ENCODE data around the gene ADSS1.

Gene ADSS1

DNA sequence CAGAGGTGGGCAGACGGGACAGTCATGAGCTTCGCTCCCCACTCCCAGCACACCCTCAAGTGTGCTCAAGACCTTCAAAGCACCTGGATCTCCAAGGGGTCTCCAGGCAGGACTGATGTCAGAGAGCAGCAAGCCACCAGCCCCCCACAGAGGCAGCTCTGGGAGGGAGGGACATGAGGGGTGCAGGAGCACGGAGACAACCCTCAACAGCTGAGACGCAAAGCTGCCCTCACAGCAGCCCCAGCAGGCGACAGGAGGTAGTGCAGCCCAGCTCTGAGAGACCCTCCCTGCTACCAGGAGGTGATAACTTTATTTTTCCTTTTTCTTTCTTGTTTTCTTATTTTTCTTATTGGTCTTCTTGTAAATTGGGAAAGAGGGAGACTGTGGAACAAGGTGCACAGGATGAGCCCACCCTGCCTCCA is 46.8 kb downstream of the ADSS1 start:
- no peak for DNase-seq

DNA sequence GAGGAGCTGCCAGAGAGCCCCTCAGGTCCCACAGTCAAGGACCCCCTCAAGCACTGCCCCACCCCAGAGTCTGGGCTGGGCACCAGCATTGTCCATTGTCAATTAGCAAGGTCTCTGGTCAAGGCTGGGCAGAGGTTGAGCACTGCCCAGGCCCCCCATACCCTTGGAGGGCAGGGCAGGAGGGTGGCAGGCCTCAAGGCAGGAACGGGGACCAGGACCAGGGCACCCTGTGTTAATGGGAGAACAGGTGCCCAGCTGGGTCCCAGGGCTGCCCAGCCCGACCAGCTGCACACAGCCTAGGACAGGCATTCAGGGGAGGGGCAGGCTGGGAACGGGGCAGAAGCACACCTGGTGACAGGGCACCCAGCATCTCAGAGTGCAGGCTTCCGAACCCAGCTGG is 47.3 kb downstream of the ADSS1 start:
- DNase-seq, result no peak

DNA sequence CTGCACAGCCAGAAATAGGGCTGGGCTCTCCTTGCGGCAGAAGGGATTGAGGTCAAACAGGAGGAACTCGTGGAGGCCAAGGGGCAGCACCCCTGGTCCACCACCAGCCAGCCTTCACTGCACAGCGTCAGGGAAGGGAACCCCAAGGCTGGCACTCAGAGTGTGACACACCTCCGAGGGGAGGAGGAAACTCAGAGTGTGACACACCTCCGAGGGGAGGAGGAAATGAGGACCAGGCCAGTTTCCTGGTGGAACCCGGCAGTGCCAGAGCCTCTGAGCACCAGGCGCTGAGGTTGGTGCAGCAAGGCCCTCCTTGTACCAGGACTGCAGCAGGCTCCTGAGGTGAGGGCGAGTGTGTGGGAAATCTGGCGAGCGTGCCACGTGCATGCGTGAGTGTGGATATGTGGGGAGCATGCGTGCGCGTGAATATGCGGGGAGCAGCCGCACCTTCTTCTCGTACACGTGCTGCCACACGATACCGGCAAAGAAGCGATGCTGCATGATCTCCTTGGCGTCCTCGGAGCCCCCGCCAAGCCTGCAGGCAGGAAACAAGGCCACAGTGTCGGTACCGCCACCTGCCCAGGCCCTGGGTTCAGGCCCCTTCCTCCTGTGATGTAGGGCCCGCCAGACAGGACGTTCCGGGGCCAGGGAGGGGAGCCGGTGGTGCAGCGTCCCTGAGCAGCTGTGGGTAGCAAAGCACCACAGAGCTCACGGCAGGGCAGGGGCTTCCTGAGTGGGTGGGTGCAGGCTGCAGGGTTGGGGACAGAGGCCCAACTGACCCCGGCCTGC is 48.1 kb downstream of the ADSS1 start:
- no peak for DNase-seq

DNA sequence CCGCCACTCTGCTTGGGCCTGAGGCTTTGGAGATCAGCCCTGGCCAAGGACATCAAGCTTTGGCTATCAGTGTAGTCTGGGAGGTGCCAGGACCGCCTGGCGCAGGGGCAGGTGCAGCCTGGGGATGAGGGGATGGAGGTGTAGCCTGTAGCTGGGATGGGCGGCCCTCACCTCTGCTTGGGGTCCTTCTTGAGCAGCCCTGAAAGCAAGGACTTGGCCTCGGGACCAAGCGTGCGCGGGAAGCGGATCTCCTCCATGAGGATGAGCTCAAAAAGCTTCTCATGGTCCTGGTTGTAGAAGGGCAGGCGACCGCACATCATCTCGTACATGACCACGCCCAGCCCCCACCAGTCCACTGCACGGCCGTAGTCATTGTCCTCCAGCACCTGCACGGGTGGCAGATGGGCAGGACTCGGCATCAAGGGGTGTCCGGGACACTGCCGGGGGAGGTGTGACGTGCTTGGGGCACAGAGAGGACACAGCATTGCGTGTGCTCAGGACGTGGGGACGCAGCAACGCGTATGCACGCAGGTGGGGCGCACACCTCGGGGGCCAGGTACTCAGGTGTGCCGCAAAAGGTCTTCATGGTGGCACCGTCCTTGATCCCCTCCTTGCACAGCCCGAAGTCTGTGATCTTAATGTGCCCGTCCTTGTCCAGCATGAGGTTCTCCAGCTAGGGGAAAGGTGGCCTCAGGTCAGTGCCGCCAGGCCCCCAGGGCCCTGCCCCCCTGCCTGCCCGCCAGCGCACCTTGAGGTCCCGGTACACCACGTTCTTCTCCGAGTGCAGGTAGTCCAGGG is 48.9 kb downstream of the ADSS1 start:
- DNase-seq, result no peak

DNA sequence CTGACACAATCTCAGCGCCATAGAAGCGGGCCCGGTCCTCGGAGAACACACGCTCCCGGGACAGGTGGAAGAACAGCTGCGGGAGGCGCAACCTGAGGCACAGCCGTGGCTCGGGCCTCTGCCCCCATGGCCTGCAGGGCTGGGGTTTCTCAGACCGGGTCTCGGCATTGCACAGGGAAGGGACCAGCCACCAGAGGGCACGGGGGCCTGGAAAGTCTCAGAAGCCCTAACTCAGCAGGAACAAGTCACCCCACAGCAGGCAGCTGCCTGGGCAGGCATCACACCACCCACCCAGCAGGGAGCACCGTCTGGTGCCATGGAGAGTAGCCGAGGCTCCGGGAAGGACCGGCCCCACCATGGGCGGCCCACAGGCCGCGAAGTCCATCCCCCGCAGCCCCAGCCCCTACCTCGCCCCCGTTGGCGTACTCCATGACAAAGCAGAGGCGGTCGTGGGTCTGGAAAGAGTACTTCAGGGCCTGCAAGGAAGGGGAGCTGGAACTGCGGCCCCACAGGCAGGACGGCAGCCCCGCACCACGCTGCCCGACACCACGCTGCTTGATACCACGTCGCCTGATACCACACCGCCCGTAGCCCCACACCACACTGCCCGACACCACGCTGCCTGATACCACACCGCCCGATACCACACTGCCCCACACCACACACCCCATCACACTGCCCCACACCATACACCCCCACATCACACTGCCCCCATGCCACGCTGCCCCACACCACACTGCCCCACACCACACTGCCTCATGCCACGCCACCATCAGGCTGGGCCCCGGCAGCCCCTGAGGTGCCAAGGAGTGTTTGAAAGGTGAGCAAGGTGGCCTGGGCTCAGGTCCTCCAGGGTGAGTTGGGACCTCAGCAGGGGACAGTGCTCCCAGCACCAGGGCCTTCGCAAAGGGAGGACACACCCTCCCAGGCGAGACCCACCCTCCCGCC is 49.8 kb downstream of the ADSS1 start:
- no peak for DNase-seq

DNA sequence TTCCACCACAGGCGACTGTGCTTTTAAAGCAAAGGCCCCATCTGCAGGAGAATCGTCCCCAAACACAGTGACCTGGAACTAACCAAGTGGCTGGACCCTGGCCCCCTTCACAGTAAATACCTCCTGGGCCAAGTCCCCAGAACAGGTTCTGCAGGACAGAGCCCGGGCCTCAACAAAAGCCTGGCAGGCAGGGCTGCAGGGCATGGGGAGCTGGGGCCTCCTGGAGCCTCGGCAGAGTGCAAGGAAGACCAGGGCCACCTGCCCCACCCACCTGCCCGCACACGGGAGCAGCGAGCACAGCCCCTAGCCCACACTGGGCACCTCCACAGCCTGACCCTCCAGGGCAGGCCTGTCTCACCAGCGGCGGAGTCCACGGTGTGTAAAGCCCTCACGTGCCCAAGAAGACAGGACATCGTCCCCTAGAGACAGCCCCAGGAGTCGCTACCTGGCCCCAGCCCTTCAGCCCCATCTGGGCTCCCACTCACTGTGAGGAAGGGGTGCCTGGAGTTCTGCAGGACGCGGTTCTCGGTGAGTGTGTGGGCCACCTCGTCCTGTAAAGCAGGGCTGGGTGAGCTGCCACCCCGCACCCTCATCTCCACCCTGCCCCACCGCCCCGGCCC is 50.5 kb downstream of the ADSS1 start:
- no peak for DNase-seq

DNA sequence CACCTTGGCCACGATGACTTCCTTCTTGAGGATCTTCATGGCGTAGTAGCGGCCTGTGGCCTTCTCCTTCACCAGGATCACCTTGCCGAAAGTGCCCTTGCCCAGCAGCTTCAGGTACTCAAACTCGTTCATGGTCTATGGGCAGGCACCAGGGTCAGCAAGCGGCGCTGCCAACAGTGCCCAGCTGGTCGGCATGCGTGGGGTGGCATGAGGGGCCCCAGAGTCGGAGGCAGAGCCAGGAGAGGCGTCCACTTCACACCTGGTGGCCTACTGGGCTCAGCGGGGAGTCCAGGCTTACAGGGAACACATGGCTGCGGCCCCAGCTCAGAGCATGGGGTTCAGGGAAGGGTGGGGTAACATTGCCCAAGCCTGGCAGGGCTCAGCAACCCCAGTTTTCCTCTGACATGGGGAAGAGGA is 51.1 kb downstream of the ADSS1 start:
- DNase-seq, result no peak

DNA sequence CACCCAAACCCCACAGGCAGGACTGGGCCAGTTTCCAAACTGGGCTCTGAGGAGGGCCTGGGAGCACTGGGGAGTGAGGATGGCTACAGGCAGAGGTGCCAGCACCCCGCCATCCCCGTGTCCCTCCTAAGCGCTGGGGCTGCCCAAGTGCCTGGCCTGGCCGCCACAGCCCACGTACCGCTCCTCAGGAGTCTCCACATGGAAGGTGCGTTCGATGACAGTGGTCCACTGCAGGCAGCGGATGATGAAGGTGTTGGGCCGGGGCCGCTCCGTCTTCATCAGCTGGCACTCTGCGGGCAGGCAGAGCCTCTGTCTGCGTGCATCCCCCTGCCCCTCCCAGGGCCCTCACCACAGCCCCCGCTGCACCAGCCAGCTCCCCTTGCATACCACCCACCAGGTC is 52.5 kb downstream of the ADSS1 start:
- DNase-seq, result no peak

DNA sequence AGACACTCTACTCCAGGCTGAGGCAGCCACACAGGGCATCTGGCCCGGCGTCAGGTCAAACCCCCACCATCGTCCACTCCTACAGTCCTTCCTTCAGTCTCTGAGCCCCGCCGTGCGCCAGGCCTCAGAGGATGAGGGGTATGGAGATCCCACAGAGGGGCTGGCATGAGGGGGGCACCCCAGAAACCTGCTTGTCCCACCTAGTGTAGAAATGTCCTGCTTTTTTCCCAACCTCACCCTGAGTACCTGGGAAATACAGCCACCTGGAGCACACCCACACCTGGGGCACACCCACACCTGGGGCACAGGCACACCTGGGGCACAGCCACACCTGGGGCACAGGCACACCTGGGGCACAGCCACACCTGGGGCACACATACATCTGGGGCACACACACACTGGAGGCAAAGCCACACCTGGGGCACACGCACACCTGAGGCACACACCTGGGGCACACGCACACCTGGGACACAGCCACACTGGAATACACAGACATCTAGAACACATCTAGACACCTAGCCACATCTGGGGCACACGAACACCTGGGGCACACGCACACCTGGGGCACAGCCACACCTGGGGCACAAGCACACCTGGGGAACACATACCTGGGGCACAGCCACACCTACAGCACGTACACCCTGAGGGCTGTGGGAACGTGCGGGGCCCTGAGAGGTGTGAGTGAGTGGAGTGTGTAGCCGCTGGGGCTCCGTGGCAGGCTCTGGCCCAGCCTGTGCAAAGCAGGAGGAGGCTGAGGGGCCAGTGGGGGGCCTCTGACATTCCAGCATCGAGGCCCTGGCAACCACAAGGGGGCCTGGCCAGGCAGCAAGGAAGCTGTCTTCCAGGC is 53.2 kb downstream of the ADSS1 start:
- DNase-seq, result no peak

DNA sequence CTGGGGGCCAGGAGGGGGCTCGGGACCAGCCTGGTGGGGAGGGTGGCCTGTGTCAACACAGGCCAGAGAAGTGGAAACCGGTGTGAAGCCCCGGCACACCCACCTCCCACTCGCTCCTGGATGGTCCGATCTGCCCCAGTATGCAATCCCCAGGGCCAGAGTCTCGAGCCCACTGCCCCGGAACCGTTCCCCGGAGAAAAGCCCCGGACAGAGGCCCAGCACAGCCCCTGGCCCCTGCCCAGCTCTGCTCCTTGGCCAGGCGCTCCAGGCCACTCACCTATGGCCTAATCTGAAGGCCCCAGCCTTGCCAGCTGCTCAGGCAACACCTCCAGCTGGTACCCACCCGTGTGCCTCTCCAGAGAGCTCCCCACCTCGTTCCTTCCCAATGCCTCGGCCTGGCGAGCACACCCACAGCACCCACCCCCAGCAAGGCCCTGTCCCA is 53.8 kb downstream of the ADSS1 start:
- no peak for DNase-seq

DNA sequence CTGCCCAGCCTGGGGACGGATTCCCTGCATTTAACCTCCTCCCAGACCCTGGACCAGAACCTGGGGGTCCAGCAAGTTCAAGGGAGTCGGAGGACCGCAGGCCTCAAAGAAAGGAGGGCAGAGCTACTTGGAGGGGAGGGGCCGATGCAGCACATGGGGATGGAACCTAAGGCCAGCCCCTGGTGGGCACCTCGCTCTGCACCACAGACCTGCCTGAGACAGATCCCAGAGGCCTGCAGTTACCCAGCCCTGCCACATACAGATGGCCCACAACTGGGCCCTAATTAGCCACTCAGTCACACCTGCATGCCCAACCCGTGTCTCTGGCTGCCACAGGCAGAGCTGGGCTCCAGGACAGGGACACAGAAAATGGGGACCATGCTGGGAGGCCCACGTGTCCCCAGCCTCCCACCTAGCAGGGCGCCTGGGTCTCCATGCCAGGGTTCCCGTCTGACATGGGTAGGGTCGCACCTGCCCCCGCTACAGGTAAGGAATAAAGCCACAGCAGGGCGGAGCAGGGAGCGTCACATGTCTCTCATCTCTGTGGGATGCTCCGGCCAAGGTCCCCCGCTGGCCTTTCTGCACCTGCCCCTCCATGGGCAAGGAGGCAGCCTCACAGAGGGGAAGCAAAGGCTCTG is 54.8 kb downstream of the ADSS1 start:
- no peak for DNase-seq

DNA sequence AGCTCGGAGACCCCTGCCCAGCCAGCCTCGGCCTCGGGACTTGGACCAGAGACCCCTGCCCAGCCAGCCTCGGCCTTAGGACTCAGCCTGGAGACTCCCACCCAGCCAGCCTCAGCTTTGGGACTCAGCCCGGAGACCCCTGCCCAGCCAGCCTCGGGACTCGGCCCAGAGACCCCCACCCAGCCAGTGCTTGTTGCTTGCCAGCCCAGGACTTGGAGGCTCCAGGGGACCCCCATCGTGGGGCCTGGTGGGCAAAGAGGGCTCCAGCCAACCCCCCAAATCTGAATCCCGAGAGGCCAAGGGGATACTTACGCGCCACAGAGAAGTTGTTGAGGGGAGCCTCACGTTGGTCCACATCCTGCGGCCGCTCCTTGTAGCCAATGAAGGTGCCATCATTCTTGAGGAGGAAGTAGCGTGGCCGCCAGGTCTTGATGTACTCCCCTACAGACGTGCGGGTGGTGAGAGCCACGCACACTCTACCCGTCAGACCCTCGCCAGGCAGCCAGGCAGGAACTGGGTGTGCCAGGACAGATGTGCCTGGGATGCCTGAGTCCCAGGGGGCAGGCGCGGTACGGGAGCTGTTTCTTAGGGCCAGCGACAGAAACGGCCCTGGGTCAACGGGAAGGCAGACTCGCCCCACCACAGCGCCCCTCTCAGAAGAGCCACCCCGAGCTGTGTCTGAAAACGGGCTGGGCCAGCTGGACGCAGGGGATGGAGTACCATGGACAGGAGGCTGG is 55.9 kb downstream of the ADSS1 start:
- DNase-seq, result no peak

DNA sequence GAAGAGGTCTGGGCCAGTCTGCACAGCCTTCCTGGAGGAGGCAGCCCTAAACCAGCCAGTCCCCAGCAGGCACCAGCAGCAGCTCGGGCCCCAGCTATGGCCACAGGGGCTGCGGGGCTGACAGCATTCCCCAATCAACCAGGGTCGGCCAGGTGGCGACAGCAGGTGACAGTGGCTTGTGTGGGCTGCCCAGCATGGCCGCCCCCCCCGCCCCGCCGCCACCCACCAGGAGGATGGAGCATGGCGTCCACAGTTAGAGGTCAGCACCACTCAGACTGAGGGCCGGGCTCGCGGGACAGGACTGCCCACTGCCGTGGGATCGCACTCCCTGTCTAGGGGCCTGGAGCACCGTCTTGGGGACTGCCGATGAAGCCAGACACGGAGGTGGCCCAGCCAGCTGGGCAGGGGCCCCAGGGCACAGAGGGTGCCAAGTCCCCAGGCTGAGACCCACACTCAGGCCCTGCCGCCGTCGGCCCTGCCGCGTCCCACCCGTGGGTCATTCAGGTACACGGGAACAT is 56.5 kb downstream of the ADSS1 start:
- no peak for DNase-seq

DNA sequence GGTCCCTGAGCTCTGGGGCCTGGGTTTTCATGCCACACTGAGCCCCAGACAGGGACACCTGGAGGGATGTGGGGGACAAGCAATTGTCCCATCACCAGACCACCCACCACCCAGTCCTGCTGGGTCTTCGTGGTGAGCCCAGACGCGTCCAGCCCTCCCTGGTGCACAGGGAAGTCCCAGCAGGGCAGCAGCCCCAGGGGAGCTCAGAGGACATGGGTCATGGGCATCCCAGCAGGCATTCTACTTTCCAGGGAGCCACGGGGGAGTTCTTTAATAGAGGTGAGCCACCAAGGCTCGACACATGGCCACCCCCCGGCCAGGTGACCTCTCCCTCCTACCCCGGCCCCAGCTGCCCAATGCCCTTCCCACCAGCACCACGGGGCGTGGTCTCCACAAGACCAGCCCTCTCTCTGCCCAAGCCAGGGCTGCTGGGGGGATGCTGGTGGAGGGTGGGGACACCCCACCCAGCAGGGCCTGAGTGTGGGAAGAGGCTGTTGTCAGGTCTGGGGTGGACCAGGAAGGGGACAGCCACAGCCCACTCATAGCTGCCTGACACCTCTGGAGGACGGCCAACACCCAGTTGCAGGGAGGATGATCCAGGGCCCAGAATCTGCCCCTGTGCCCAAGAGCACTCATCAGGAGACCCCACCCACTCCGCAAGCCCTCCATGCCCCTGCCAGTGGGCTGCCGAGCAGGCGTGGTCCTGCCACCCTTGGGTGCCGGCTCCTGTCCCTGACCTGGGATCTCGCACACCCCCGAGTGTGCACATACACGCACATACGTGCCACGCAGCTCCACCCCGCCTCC is 57.4 kb downstream of the ADSS1 start:
- no peak for DNase-seq

DNA sequence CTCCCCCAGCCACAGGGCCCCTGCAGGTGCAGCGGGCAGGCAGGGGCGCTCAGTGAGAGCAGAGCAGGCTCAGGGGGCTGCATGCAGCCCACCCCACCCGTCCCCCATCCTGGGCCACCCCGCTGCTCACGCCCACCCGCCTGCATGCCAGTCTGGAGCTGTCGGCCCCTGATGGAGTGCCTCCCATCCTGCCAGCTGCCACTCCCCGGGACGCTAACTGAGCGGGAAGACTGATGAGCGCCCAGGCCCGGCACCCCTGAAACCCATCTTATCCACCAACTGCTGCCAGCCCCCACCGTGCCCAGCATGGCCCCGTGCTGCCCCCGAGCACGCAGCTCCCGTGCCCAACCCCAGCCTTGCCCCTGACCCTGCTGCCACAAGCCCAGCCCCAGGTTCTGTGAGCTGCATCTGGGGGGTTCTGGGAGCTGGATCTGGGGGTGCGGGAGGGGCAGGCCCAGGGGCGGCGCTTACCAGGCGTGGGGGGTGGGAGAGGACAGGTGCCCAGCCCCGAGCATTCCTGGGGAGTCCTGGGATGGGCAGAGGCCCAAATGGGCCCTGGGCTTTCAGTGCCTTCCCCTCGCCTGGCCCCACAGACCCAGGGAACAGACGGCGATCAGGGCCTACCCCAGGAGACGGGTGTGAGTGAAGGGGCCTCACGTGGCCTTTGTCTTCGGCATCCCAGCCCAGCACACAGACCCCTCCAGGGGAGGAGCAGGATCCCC is 58.2 kb downstream of the ADSS1 start:
- DNase-seq, result no peak

DNA sequence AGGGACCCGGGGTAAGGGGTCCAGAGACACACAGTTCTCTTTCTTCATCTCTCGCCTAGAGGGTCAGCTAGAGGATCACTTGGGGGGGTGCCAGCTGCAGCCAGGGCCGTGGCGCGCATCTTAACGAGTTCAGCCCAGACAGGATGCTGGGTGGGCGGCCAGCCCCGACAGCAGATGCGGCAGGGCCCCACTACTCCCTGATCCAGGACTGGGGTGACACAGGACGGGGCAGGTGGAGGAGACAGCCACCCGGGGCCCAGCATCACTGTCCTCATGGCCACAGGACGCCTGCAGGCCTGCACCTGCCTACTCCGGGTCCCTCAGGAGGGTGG is 58.7 kb downstream of the ADSS1 start:
- no peak for DNase-seq

DNA sequence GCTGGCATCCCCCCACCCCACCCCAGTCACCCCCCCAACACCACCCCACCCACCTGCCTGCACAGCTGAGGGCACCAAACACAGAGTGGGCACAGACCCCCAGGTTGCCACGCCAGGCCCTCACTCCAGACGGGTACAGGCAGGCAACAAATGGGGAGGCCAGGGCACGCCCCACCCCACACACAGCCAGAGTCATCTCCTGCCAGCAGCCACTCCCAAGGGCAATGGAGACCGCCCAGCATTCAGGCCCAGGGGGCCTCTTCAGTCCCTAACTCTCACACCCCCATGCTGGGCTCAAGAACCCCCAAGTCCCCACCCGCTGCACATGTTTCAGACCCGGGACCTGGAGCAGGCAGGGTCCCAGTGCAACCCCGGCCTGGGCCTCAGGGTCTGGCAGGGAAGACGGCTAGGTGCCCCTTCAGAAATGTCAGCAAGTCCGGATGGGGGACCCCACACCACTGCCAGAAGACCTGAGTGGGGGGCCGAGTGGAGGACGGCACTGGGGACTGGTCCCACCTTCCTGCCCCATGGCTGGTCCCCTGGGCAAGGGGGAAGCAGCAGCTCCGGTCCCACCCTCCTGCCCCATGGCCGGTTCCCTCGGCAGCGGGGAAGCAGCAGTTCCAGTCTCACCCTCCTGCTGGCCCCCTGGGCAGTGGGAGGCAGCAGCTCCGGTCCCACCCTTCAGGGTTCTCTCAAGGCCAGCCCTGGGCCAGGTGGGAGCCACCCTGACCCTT is 59.6 kb downstream of the ADSS1 start:
- DNase-seq, result no peak

DNA sequence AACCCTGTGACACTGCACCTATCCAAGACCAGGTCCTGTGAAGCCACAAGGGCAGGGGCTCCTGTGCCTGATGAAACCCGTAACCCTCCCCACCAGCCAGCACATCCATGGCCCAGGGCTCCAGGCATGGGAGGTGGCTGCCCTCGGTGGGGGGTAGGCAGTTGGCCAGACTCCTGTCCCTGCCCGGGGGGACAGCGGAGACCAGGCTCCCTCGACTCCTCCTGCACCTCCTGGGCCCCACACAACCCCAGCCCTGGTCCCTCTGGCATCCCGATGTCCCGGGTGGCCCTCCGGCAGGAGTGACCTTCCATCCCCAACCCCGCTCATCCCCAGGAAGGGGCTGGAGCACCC is 60.2 kb downstream of the ADSS1 start:
- DNase-seq, result no peak
